GM19455 (cell line): ENCODE measurements around the gene NOL6.

Experiments
- ATAC-seq: cut with Tn5 transposase; IDR thresholded peaks from one replicate; pipeline ENCODE4 v1.9.1; 2021; ENCODE audit not compliant: unreplicated experiment

The NOL6 gene

DNA sequence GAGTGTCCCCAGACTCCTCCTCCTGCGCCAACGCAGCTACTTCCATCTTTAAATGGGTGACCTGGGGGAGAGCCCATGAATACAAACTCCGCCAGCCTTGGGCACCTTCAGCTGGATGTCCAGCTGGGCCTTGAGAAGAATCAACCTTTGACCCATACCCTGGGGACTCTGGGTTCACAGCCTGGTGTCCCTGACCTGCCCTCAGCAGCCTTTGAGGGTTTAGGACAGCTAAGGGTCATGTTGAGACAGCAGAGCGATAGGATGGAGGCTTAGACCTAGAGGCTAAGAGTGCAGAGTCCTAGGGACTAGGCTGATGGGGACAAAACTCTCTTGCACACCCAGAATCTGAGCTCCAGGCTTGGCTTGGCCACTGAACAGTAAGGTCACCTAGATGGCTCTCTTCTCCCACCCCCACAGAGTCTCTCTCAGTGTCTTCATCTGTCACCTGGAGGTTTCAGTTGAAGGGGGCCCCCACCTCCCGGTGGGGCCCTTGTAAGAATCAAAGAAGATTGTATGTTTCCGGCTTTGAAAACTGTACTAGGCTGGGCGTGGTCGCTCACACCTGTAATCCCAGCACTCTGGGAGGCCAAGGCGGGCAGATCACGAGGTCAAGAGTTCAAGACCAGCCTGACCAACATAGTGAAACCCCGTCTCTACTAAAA is 19.6 kb downstream of the NOL6 start:
- ATAC-seq: peak; percentile 54

DNA sequence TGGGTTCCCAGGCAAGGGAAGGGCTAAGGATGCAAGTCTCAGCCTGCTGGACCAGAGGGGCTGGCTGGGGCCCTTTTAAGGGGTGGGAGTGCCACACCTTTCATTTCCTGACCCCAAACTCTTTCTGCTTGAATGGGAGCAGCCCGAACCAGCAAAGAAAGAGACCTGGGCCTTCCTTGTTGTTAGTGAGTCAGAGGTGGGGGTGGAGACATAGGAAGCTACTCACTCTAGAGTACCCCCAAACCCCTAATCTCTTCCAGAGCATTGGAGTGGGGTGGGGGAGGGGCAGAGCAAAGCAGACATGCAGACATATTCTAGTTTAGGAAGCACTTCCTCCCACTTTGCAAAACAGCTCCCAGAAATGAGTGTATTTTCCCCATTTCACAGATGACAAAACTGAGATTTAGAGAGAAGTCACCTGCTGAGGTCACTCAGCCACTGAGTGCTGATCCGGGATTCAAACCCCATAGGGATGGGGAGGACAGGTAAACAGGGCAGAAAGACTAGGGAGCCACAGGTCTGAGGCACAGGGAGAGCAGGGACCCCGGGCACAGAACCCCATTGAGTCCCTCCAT is 20.4 kb downstream of the NOL6 start:
- ATAC-seq: no peak

DNA sequence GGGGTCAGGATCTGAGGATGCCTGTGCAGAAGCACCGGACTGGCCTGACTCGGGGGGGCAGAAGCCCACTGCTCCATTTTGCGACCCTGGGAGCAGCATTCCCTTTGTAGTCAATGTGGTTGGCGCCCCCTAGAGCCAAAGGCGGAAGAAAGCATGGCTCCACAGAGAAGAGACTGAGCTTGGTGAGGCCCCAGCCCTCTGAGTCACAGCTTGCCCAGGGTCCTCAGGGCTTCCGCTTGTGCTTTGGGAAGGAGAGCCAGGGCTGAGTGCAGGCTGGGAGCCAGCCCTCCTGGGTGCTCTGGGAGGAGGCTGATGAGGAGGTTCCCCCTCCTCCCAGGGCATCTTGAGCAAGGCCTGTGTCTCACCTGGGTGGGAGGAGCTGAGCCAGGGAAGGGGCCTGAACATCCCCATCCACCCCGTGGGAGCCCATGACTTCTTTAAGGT is 20.9 kb downstream of the NOL6 start:
- ATAC-seq: no peak

DNA sequence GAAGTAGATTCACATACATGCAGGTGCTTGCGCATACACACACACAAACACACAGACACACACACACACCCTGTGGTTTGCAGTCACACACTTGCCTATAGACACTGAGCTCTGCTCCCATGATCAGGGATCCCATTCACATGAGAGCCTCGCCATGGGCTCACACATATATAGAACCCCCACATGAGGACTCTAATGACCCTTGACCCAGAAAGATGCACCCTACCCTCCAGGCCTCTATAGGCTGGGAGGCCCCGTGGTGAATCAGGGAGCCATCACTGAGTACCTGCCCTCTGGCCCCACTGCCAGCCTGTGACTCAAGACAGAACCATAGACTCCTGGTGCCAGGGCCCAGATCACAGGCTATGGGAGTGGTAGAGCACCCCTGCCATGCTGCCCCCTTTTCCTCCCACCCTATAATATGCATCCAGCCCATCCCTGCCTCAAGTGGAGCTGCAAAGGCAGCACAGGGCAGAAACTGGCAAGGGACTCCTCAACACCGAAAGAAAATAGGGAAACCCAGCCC is 23.0 kb downstream of the NOL6 start:
- no peak for ATAC-seq

DNA sequence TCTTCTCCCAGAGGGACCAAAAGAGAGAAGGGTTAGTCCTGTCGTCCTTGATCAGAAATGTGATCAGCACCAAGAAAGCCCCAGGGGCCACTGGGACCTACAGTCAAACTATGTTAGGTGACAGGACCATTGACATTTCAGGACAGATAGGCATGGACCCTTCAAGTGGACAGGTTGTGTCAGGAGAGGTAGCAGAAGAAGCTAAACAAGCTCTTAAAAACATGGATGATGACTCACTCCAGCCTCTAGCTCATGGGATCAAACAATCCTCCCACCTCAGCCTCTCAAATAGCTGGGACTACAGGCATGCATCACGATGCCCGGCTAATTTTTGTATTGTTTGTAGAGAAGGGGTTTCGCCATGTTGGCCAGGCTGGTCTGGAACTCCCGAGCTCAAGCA is 24.0 kb downstream of the NOL6 start:
- no peak for ATAC-seq

DNA sequence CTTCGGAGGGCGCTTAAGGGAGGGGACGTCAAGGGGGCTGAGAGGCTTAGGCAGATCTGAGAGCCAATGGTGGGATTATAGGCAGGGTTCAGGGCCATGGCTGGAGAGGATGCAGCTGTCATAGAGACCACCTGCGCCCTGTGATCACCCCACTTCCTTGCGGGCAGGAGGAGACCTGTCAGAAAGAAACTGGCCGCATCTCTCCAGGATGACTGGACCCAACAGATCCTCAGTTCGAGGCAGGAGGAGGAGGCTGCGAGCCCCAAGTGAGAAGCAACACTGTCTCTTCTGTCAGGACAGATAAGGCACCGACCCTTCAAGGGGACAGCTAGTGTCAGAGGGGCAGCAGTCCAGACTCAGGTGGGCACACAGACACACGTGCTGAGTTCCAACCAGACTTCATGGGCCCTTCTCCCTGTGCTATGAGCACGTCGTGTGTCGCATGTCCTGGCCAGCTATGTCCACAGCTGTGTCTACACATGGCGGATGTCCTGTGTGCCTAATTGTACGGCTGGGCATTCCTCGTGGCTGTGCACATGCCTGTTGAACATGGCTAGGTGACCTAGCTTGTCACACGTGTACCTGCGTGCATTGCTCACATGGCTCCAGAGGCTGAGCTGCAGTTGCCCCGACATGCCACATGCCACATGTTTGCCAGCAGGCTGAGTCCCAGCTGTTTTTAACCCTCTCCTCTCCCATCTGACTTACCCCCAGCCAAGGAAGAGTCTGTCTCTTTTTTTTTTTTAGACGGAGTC is 25.7 kb downstream of the NOL6 start:
- no peak for ATAC-seq

DNA sequence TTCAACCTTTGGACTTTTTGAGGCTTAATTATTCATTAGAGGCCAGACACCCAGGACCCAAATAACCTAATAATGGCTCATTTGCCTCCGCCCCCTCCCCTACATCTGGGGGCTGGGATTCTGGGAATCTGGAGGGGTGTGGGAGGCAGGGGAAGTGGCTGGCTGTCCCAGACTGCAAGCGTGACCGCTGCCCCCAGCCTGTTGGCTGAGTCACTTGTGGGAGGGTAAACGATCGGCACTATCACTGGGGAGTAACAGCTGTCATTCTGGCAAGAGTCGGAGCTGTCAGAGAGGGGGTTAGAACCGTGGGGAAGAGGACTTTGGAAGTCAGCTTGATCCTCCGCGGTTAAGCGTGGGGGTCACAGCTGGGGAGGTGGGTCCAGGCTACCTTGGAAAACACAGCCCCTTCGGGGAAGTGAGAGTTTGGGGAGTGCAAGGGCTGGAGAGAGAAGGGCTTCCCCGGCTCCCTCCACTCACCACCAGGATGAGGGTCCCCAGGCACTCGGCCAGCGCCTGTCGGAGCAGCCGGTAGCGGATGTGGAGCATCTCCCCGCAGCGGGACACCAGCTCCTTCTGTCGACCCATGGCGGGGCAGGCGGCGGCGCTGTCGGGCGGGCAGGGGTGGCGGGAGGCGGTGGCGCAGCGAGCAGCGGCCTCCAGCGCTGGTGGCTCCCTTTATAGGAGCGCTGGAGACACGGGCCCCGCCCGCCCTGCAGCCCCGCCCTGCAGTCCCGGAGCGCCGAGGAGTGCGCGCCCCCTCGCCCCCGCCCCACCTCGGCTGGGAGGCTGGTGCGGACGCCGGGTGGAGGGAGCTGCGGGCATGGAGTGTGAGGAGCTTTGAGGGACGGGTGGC is 26.6 kb downstream of the NOL6 start, which contains the start of gene AQP3:
AQP3 (minus strand) TSS at position 648 of the 853 bp plus-strand sequence; CDS start at position 585, 63 bp downstream.
- ATAC-seq: peak; percentile 24

DNA sequence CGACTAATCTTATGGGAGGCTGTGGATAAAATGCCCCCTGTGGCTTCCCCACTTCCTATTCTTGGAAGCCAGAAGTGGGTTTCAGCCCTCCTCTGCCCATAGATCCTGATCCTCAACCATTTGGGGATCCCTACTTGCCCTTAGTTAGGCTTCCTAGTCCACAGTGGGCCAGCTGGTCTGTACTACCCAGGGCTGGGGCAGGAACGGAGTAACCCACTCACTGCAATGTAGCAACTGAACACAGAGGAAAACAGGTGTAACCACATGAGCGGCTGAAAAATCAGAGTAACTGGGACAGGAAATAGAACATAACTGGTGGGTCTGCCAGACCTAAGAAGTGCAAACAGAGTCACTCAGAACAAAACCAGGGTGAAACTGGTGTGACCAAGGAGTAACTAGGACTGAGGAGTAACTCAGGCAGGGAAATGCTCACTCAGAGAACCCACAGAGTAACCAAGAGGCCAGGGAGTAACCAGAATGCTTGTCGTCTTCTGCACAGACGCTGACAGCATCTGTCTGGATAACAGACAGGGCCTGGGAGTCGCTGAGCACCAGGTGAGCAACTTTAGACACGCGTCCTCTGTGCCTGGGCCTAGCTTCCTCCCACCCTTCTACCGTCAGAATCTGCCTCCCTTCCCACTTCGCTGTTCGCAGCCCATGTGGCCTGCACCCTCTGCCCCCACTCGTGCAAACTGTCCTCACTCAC is 27.3 kb downstream of the NOL6 start:
- peak; percentile 89 for ATAC-seq

DNA sequence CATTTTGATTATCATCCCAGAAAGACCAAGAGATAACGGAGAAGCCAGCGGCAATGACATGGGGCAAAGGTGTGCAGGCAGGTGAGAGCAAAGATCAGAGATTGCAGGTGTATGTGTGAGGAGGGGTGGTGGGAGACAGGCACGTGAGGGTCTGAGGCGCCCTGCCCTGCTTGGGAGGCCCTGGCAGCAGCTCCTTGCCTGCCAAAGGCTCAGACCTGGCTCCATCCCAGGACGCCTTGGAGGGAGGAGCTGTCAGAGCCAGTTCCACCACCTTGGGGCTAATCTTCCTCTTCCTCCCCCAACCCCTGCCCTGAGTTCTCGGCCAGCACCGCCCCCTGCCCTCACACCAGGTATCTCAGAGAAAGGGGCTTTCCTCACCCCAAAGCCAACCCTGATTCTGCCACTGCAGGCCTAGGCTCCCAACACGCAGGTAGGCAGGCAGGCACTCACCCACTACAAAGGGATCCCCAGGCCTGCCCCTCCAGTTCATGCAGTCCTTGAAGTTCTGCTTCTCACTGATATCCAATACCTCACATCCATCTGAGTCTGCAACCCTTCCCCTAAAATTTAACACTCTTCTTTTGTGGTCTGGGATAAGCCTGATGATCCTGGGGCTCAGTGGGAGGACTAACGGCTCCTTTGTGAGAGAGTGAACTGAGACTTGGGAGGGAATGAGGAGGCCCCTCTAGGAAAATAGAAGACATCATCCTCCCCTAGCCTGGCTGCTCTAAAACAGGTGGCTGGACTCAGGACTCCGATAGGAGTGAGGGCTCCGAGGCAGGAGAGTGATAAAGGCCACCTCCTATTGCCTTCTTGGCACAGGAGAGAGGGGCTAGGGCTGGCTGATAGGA is 28.1 kb downstream of the NOL6 start:
- no peak for ATAC-seq

DNA sequence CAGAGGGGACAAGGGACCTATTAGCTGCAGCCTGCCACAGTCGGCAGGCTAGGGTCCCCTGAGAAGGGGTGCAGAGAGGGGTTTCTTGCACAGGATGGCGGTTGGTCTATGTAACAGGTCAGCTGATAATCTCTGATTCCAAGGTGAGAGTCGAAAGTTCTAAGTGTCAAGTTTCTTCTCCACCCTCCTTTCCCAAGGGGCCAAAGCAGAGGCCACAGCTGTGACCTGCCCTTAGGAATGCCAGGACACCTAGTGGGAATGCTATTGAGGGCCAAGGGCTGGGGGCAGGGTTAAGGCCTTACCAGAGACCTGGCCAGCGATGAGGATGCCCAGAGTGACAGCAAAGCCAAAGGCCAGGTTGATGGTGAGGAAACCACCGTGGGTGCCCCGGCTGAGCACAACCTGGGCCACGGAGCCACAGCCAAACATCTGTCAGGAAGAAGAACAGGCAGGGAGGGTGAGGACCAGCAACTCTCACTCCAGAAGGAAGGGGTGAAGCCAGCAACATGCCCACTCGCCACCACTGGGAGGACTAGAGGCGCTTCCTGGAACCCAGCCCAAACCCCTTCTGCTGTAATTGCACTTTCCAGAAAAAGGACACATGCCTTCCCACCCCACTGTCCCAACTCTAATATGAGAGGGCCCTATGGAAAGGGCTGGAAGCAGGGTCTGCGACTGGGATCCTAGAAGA is 30.1 kb downstream of the NOL6 start:
- no peak for ATAC-seq

DNA sequence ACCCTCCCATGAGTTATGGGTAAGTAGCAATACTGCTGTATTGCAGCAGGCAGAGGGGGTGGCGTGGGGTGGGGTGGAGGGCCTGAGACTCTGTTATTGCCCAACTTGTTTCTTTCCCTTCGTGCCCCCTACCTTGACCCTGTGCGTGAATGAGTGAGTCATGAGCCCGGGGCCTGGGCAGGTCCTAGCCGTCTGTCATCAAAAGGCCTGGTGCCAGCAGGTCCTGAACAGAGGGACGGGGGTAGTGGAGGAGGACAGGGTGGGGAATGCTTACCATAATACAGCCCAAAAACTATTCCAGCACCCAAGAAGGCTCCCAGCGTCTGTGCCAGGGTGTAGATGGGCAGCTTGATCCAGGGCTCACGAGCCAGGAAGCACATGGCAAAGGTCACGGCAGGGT is 30.7 kb downstream of the NOL6 start:
- ATAC-seq: no peak

DNA sequence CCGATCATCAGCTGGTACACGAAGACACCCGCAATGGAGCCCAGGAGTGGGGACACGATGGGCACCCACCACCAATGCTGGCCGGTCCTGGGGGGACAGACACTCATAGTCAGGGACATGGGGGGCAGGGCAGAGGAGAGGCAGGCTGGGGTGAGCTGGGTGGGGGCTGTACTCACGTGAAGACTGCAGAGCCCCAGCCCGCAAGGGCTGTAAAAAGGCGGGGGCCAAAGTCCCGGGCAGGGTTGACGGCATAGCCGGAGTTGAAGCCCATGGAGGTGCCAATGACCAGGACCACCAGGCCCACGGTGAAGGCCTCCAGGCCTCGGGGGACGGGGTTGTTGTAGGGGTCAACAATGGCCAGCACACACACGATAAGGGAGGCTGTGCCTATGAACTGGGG is 31.6 kb downstream of the NOL6 start:
- no peak for ATAC-seq

DNA sequence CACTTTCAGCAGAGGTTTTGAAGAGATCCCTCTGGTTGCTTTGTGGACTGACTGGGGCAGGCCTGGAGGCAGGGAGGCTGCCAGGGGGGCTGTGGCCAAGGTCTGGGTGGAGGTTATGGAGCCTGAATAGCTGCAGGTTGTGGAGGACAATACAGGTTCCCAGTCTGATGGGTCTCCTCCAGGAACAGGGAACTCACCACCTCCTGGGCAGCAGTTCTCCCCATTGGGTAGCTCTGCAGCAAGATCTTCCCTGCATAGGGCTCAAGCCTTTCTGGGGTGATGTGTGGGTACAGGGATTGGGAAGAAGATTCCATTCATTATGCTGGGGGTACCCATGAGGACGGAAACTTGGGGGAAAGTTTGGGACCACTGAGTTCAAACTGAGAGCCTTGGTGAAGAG is 33.1 kb downstream of the NOL6 start:
- no peak for ATAC-seq

DNA sequence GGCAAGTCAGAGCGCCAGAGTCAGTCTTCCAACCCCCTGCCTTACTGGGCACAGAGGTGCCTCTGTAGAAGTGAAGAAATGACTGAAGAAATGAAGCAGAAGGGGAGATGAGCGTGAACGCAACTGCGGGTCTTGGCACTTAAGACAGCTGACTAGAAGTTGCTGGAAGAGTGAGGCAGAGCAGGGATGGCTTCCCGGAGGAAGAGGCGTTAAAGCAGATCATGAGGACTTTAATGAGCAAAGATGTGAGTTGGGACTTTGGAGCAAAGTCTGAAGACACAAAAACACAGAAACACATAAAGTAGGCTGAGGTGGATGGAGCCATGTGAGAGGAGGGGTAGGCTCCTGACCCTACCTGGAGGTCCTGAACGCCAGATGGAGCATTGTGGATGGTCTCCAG is 33.5 kb downstream of the NOL6 start:
- no peak for ATAC-seq

DNA sequence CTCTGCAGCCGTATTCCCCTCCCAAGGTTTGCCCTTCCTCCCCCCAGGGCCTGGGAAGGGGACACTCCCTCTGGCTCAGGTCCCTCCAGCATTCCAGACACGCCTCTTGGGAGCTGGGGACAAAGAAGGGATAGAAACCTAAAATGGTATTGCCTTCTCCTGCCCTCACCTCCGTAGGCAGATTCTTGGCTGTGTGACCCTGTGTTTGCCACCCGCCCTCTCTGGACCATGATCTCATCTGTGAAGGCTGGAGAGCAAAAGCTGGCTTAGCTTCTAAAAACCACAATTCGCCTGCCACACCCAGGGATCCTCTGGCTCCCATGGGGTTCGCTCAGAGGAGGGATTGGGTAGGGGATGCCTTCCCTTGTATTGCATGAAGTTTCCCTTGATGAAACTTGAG is 34.0 kb downstream of the NOL6 start:
- ATAC-seq: no peak

DNA sequence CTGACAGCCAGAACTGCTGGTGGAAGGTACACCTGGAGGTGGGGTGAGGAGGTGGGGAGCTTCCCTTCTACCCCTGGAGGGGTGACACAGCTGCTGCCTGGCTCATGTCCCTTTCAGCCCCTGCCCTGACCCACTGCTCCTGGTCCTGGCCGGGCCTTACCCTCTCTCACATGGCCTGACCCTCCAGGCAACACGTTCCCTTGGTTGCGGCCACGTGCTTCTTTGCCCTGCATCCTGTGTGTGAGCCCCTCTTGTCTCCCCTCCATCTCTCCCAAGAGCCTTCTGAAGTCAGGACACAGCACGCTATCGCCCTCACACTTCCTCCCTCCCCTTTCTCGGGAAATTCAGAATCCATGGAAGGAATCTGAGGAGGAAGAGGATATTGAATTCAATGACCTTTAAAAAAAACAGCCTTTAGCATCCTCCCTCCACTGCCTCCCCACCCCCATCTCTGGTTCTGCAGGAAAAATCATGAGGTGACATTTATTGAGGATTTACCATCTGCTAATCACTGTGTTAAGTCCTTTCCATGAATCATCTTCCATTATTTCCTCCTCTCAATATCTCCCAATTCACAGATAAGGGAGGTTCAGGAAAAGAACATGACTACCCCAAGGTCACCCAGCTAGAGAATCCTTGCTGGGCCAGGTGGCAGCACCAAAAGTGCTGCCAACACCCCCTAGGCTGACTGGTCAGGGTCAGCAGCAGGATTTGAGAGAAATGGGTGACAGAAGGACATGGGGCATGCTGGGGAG is 34.6 kb downstream of the NOL6 start:
- no peak for ATAC-seq

DNA sequence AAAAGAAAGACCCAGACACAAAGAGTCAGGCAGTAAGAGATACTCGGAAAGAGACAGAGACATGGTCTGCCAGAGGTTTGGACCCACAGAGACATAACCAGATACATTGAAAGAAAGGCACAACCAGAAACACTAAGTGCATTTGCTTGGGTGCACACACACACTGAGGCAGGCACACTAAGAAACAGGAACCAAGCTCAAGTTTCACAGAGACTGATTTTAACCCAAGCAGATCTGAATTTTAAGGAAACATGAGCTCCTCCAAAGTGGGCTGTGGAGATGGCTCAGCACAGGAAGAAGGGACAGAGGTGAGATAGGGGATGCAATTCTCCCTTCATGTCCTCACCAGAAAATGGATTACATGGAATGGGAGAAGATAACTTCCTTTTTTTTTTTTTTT is 35.8 kb downstream of the NOL6 start:
- no peak for ATAC-seq

DNA sequence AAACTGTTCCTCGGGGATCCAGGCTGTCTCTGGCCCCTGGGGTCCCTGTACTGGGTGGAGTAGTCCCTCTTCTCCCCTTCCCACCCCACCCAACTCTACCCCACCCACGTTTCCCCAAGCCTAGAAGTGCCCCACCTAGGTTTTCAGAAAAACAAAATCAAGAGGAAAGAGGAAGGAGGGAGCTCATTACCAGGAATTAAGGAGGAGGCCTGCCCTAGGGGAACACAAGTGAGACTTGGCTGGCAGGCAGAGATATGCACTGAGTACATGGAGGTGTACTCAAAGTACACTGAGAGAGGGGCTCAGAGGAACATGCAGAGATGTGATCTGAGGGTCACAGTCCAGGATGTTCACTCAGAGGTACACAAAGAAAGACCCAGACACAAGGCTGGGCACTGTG is 36.5 kb downstream of the NOL6 start:
- ATAC-seq: no peak
